AG09309 (cell line): ENCODE results near the gene HES4.

ENCODE experiments used
- DNase-seq: peaks from one replicate; pipeline ENCODE4 v3.0.0-alpha.2; 2010; ENCODE audit warnings: low read depth
- H3K4me3 ChIP-seq: 2 replicates; pipeline ENCODE4 v1.5.1; 2011; ENCODE audit warnings: mild to moderate bottlenecking, low read depth, low read length, moderate library complexity; ENCODE audit not compliant: control insufficient read depth
- CTCF ChIP-seq: IDR thresholded peaks from 2 replicates; pipeline ENCODE4 v1.5.1; 2011; ENCODE audit warnings: mild to moderate bottlenecking, low read depth, low read length, inconsistent platforms; ENCODE audit not compliant: insufficient read depth, control insufficient read depth; ENCODE audit errors: missing control alignments

The HES4 gene

GRCh38 chr1:984476-984814 is 15.5 kb downstream of the HES4 start:
- TF ChIP-seq CTCF, result no peak
- DNase-seq, result no peak
- peak overlapping the region; percentile 19; the same call in 1 of the 2 replicates for H3K4me3 ChIP-seq

GRCh38 chr1:983798-984475 is 16.0 kb downstream of the HES4 start:
- peak; percentile 83 for TF ChIP-seq CTCF
- DNase-seq, result no peak
- peak overlapping the region; percentile 19; the same call in 1 of the 2 replicates for H3K4me3 ChIP-seq

- H3K4me3 ChIP-seq, result no peak overlapping the region
- no peak for TF ChIP-seq CTCF
- DNase-seq, result no peak
These were observed 17.0 kb downstream of the HES4 start for GRCh38 chr1:982765-983436.

- H3K4me3 ChIP-seq, result no peak within 1 kb of the TSS
- TF ChIP-seq CTCF, result no peak
- no peak for DNase-seq
These were observed 17.8 kb downstream of the HES4 start, which contains the start of gene PERM1 for GRCh38 chr1:981955-982558. Gene PERM1 (minus strand): TSS chr1:982093. CDS start chr1:981029, 1,064 bp downstream.

GRCh38 chr1:981491-981954 is 18.4 kb downstream of the HES4 start:
- DNase-seq, result no peak
- no peak overlapping the region for H3K4me3 ChIP-seq
- no peak for TF ChIP-seq CTCF

- no peak overlapping the region for H3K4me3 ChIP-seq
- DNase-seq, result no peak
- no peak for TF ChIP-seq CTCF
These were observed 19.1 kb downstream of the HES4 start for GRCh38 chr1:980602-981395.
